ENCODE measurements around the gene REXO1. TPM values are rescaled to one million over a fixed set of nuclear protein-coding genes. Genes with fewer than 3 reads are reported as not detected.
A peak's percentile ranks its signal among the peaks of the same experiment; 100 is the strongest.
"Not testable (repeated sequence)": the region's sequence is repeated elsewhere in the genome, so short reads cannot be mapped to it uniquely, and the experiment has no call there.

REXO1 gene
- total RNA-seq, 2 donors from 2014 or later = 29.8 to 59.1 TPM

GRCh38 chr19:1880611-1881392 is 32.5 kb upstream of the REXO1 start:
- Histone ChIP-seq H3K4me3 (peak overlapping the region in 1 of 2 donors; percentile 1), H3K27ac (no peak overlapping the region), H3K9me3 (no peaks in the 10 kb centered on the region), H3K36me3 (no peaks in the 10 kb centered on the region), H3K4me1 (replicated peaks) (peaks cover 22% of the 10 kb centered on the region), H3K27me3 (replicated peaks; ENCODE audit: insufficient read depth) (no peaks in the 10 kb centered on the region)
- DNase-seq (ENCODE audit: low spot score) = no peak
- intact Hi-C loops (cut with DNase I) = no loop called here
- TF ChIP-seq POLR2A (IDR thresholded peaks at IDR 0.05) (no peak), POLR2AphosphoS5 (IDR thresholded peaks at IDR 0.05) (no peak), CTCF (IDR thresholded peaks at IDR 0.05) (no peak)
- 89% methylated on average over 8 of the region's 35 CpGs for WGBS

GRCh38 chr19:1879982-1880381 is 31.7 kb upstream of the REXO1 start:
- H3K36me3 ChIP-seq; H3K9me3 ChIP-seq; H3K27ac ChIP-seq; intact Hi-C loops (cut with DNase I); H3K4me3 ChIP-seq; H3K27me3 ChIP-seq (replicated peaks; ENCODE audit: insufficient read depth); DNase-seq (ENCODE audit: low spot score): not testable (repeated sequence)
- H3K4me1 ChIP-seq (replicated peaks) = peaks cover 22% of the 10 kb centered on the region
- WGBS = 88% methylated on average over 16 of the region's 17 CpGs

DNA sequence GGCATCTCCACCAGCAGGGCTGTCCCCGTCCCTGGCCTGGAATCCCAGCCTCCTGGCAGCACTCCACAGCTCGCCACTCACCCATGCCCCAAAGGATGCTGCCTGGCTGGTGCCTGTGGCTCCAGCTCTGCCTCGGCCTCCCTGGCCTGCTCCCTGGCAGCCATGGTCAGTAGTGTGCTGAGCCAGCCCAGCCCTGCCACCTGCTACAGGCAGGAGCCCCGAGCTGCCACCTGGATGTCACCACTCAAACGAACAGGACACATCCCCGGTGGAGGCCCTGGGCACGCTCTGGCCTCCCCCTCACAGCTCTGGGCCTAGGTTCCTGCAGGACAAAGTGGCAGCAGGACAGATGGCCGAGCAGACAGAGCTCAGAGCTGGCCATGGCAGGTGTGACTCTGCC is 30.3 kb upstream of the REXO1 start:
- H3K36me3 ChIP-seq; H3K27me3 ChIP-seq (replicated peaks; ENCODE audit: insufficient read depth); DNase-seq (ENCODE audit: low spot score); H3K9me3 ChIP-seq; H3K27ac ChIP-seq; intact Hi-C loops (cut with DNase I); H3K4me3 ChIP-seq: not testable (repeated sequence)
- H3K4me1 ChIP-seq (replicated peaks) = peaks cover 26% of the 10 kb centered on the region
- 82% methylated on average over 8 of the region's 8 CpGs for WGBS

GRCh38 chr19:1877280-1877660 is 29.0 kb upstream of the REXO1 start:
- peaks cover 25% of the 10 kb centered on the region for H3K4me1 ChIP-seq (replicated peaks)
- H3K27me3 ChIP-seq (replicated peaks; ENCODE audit: insufficient read depth); DNase-seq (ENCODE audit: low spot score); H3K9me3 ChIP-seq; H3K36me3 ChIP-seq; H3K4me3 ChIP-seq; intact Hi-C loops (cut with DNase I); H3K27ac ChIP-seq: not testable (repeated sequence)
- WGBS = 68% methylated on average over 33 of the region's 47 CpGs

DNA sequence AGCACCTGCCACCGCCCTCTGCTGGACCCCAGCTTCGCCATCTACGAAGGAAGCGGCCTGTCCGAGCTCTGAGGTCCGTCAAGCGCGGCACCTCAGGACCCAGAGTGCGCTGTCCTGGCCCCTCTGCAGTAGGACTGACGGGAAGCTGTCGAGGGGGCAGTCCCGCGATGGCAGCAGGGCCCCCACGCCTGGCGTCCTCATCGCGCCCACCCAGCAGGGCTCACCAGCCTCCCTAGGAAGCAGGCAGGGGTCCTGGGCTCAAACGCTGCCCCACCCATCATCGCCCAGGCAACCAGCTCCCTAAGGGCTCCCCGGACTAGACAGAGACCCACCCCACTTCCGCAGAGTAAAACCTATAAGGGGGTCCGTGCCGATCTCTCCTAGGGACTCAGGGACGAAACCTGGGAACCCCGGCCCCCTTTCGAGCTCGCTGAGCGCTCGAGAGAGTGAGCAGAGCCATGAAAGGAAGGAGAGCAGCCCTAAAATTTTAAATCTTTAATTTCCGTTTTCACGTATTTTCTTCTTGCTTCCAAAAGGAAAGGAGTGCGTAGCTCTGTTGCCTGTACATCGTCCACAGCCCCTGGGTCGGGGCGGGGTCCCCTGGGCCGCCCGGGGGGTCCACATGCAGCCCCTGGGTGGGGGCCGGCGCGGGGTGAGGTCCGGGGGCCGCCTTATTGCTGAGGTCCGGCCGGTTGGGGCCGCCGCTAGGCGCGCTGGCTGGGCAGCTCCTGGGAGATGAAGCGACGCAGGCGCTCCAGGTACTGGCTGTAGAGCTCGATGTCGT is 28.4 kb upstream of the REXO1 start:
- WGBS = 37% methylated on average over 36 of the region's 53 CpGs
- peaks cover 24% of the 10 kb centered on the region for H3K4me1 ChIP-seq (replicated peaks)
- intact Hi-C loops (cut with DNase I) = not testable (repeated sequence)

GRCh38 chr19:1875646-1876495 is 27.6 kb upstream of the REXO1 start:
- under 1% methylated on average over 84 of the region's 87 CpGs for WGBS
- H3K27me3 ChIP-seq (replicated peaks; ENCODE audit: insufficient read depth) = no peaks in the 10 kb centered on the region
- H3K36me3 ChIP-seq = no peaks in the 10 kb centered on the region
- H3K4me1 ChIP-seq (replicated peaks) = peaks cover 24% of the 10 kb centered on the region
- intact Hi-C loops (cut with DNase I) = no loop called here
- peak; percentile 93 for DNase-seq (ENCODE audit: low spot score)
- TF ChIP-seq POLR2AphosphoS5 (IDR thresholded peaks at IDR 0.05) (peak; percentile 98), POLR2A (IDR thresholded peaks at IDR 0.05) (peak; percentile 91), CTCF (IDR thresholded peaks at IDR 0.05) (peak in 2 of 4 experiments; percentile 10 to 27)
- peak overlapping the region; percentile 80 to 93 for H3K27ac ChIP-seq
- peak overlapping the region; percentile 93 to 97 for H3K4me3 ChIP-seq
- no peaks in the 10 kb centered on the region for H3K9me3 ChIP-seq

More for the DNA sequence above, 28.4 kb upstream of the REXO1 start:
- DNase-seq (ENCODE audit: low spot score); H3K9me3 ChIP-seq; H3K36me3 ChIP-seq; H3K27me3 ChIP-seq (replicated peaks; ENCODE audit: insufficient read depth): not testable (repeated sequence)
- peak overlapping the region; percentile 93 to 97 for H3K4me3 ChIP-seq
- peak overlapping the region; percentile 80 to 93 for H3K27ac ChIP-seq

GRCh38 chr19:1875265-1875645 is 27.0 kb upstream of the REXO1 start:
- H3K36me3 ChIP-seq; H3K27me3 ChIP-seq (replicated peaks; ENCODE audit: insufficient read depth); intact Hi-C loops (cut with DNase I); H3K9me3 ChIP-seq; DNase-seq (ENCODE audit: low spot score): not testable (repeated sequence)
- H3K4me1 ChIP-seq (replicated peaks) = peaks cover 24% of the 10 kb centered on the region
- 3% methylated on average over 11 of the region's 11 CpGs for WGBS
- H3K27ac ChIP-seq = peak overlapping the region; percentile 80 to 93
- H3K4me3 ChIP-seq = peak overlapping the region; percentile 93 to 97
